Stimulated activated naive CD8-positive, alpha-beta T cell treated with anti-CD3 and anti-CD28 coated beads, Interleukin-15, amount 100 ng/mL, for 72 hours (primary cell): ENCODE results near the gene C1QTNF4.
"Not testable (repeated sequence)": the region's sequence is repeated elsewhere in the genome, so short reads cannot be mapped to it uniquely, and the experiment has no call there.

Experiments used
- ATAC-seq: fragments of 150-1000 bp; cut with Tn5 transposase; 2 replicates; pipeline ENCODE4 v1.10.0; 2021; ENCODE audit warnings: mild to moderate bottlenecking, moderate library complexity
- DNase-seq, 2 donors: peaks; one replicate each; pipeline ENCODE4 v3.0.0; 2021 to 2022
- H3K27ac Mint-ChIP-seq, 2 donors: one replicate each; pipeline ENCODE4 v1.8.0; 2022; ENCODE audit warnings: mild to moderate bottlenecking in 2 of 2, mixed read lengths in 2 of 2, moderate library complexity in 2 of 2
- H3K27me3 Mint-ChIP-seq: one replicate; pipeline ENCODE4 v1.8.0; 2022; ENCODE audit warnings: mixed read lengths
- H3K4me1 Mint-ChIP-seq: one replicate; pipeline ENCODE4 v1.8.0; 2022; ENCODE audit warnings: mild to moderate bottlenecking, mixed read lengths
- H3K4me3 Mint-ChIP-seq, 2 donors: one replicate each; pipeline ENCODE4 v1.8.0; 2022; ENCODE audit warnings: mild to moderate bottlenecking in 2 of 2, mixed read lengths in 2 of 2, moderate library complexity in 1 of 2
- H3K9me3 Mint-ChIP-seq, 2 donors: one replicate each; pipeline ENCODE4 v1.8.0; 2022; ENCODE audit warnings: mixed read lengths in 2 of 2

Gene C1QTNF4

GRCh38 chr11:47564366-47564765 is 29.8 kb downstream of the C1QTNF4 start:
- not testable (repeated sequence) for DNase-seq, ATAC-seq, H3K27ac Mint-ChIP-seq, H3K27me3 Mint-ChIP-seq, H3K9me3 Mint-ChIP-seq
- H3K4me3 Mint-ChIP-seq = peak overlapping the region; percentile 37
- H3K4me1 Mint-ChIP-seq = peaks cover 36% of the 10 kb centered on the region

- H3K27ac Mint-ChIP-seq, DNase-seq, H3K27me3 Mint-ChIP-seq, H3K4me3 Mint-ChIP-seq, ATAC-seq, H3K9me3 Mint-ChIP-seq: not testable (repeated sequence)
- peaks cover 36% of the 10 kb centered on the region for H3K4me1 Mint-ChIP-seq
Measured at GRCh38 chr11:47562393-47562792, 31.8 kb downstream of the C1QTNF4 start.

GRCh38 chr11:47560426-47560825 is 33.8 kb downstream of the C1QTNF4 start:
- DNase-seq = no peak
- Mint-ChIP-seq H3K27ac (no peak overlapping the region), H3K27me3 (no peaks in the 10 kb centered on the region), H3K9me3 (no peaks in the 10 kb centered on the region), H3K4me1 (peaks cover 27% of the 10 kb centered on the region), H3K4me3 (no peak overlapping the region)
- ATAC-seq = no peak

- H3K9me3 Mint-ChIP-seq = no peaks in the 10 kb centered on the region
- no peak for DNase-seq
- H3K27ac Mint-ChIP-seq = no peak overlapping the region
- ATAC-seq = no peak
- peaks cover 19% of the 10 kb centered on the region for H3K4me1 Mint-ChIP-seq
- no peaks in the 10 kb centered on the region for H3K27me3 Mint-ChIP-seq
- no peak overlapping the region for H3K4me3 Mint-ChIP-seq
Measured at GRCh38 chr11:47558695-47559094, 35.5 kb downstream of the C1QTNF4 start.

GRCh38 chr11:47557004-47557403 is 37.2 kb downstream of the C1QTNF4 start:
- H3K9me3 Mint-ChIP-seq, H3K4me3 Mint-ChIP-seq, H3K27me3 Mint-ChIP-seq, DNase-seq, ATAC-seq: not testable (repeated sequence)
- Mint-ChIP-seq H3K4me1 (peaks cover 15% of the 10 kb centered on the region), H3K27ac (peak overlapping the region in 1 of 2 donors; percentile 19)

- no peaks in the 10 kb centered on the region for H3K27me3 Mint-ChIP-seq
- DNase-seq (no peak), ATAC-seq (peak; percentile 56)
- H3K9me3 Mint-ChIP-seq = no peaks in the 10 kb centered on the region
- peak overlapping the region; percentile 93 to 98 for H3K4me3 Mint-ChIP-seq
- H3K27ac Mint-ChIP-seq = peak overlapping the region; percentile 1 to 90
- peaks cover 42% of the 10 kb centered on the region for H3K4me1 Mint-ChIP-seq
Measured at GRCh38 chr11:47553406-47553743, 40.8 kb downstream of the C1QTNF4 start.

GRCh38 chr11:47552566-47553405 is 41.4 kb downstream of the C1QTNF4 start, which contains the start of gene CELF1:
Gene CELF1 (minus strand): TSS chr11:47553132. CDS start chr11:47499523, 53,609 bp downstream.
- H3K27ac Mint-ChIP-seq = peak within 1 kb of the TSS; percentile 98 to 99
- DNase-seq = peak; percentile 92 to 93
- peaks cover 48% of the 10 kb centered on the region for H3K4me1 Mint-ChIP-seq
- peak within 1 kb of the TSS; percentile 93 to 98 for H3K4me3 Mint-ChIP-seq
- peak; percentile 97 for ATAC-seq
- H3K9me3 Mint-ChIP-seq = no peaks in the 10 kb centered on the region
- H3K27me3 Mint-ChIP-seq = no peaks in the 10 kb centered on the region

GRCh38 chr11:47552056-47552565 is 42.1 kb downstream of the C1QTNF4 start:
- no peak for DNase-seq
- Mint-ChIP-seq H3K4me1 (peaks cover 55% of the 10 kb centered on the region), H3K9me3 (no peaks in the 10 kb centered on the region), H3K4me3 (peak overlapping the region; percentile 93 to 98), H3K27ac (peak overlapping the region; percentile 98 to 99), H3K27me3 (no peaks in the 10 kb centered on the region)
- peak; percentile 17 for ATAC-seq

GRCh38 chr11:47551086-47551485 is 43.1 kb downstream of the C1QTNF4 start:
- H3K4me3 Mint-ChIP-seq = peak overlapping the region; percentile 93 to 98
- H3K4me1 Mint-ChIP-seq = peaks cover 59% of the 10 kb centered on the region
- no peaks in the 10 kb centered on the region for H3K9me3 Mint-ChIP-seq
- ATAC-seq (no peak), DNase-seq (no peak)
- H3K27me3 Mint-ChIP-seq = no peaks in the 10 kb centered on the region
- H3K27ac Mint-ChIP-seq = peak overlapping the region; percentile 34 to 90

GRCh38 chr11:47550288-47551047 is 43.7 kb downstream of the C1QTNF4 start:
- no peak for ATAC-seq
- H3K27me3 Mint-ChIP-seq = no peaks in the 10 kb centered on the region
- H3K9me3 Mint-ChIP-seq = no peaks in the 10 kb centered on the region
- peak overlapping the region; percentile 34 to 90 for H3K27ac Mint-ChIP-seq
- no peak for DNase-seq
- peaks cover 59% of the 10 kb centered on the region for H3K4me1 Mint-ChIP-seq
- peak overlapping the region; percentile 93 to 98 for H3K4me3 Mint-ChIP-seq

GRCh38 chr11:47546274-47546673 is 47.9 kb downstream of the C1QTNF4 start:
- not testable (repeated sequence) for H3K4me3 Mint-ChIP-seq, ATAC-seq, H3K27ac Mint-ChIP-seq, DNase-seq, H3K27me3 Mint-ChIP-seq, H3K9me3 Mint-ChIP-seq
- H3K4me1 Mint-ChIP-seq = peaks cover 72% of the 10 kb centered on the region

- Mint-ChIP-seq H3K27ac (no peak overlapping the region), H3K9me3 (no peaks in the 10 kb centered on the region), H3K27me3 (no peaks in the 10 kb centered on the region)
Measured at GRCh38 chr11:47545298-47545697, 48.9 kb downstream of the C1QTNF4 start.

GRCh38 chr11:47541070-47541469 is 53.1 kb downstream of the C1QTNF4 start:
- peaks cover 64% of the 10 kb centered on the region for H3K4me1 Mint-ChIP-seq
- DNase-seq (no peak), ATAC-seq (peak; percentile 53)
- H3K9me3 Mint-ChIP-seq = peaks cover 4 to 6% of the 10 kb centered on the region in 2 donors
- H3K27me3 Mint-ChIP-seq = no peaks in the 10 kb centered on the region
- peak overlapping the region in 1 of 2 donors; percentile 11 for H3K27ac Mint-ChIP-seq
- H3K4me3 Mint-ChIP-seq = peak overlapping the region; percentile 43 to 72

More at GRCh38 chr11:47545298-47545697, 48.9 kb downstream of the C1QTNF4 start:
- DNase-seq = no peak
- H3K4me1 Mint-ChIP-seq = peaks cover 72% of the 10 kb centered on the region
- H3K4me3 Mint-ChIP-seq = no peak overlapping the region
- ATAC-seq = no peak

- H3K4me3 Mint-ChIP-seq = no peak overlapping the region
- peaks cover 68% of the 10 kb centered on the region for H3K4me1 Mint-ChIP-seq
- DNase-seq (no peak), ATAC-seq (no peak)
- peaks cover 4 to 6% of the 10 kb centered on the region in 2 donors for H3K9me3 Mint-ChIP-seq
- no peaks in the 10 kb centered on the region for H3K27me3 Mint-ChIP-seq
- H3K27ac Mint-ChIP-seq = peak overlapping the region in 1 of 2 donors; percentile 2
Measured at GRCh38 chr11:47539681-47540039, 54.6 kb downstream of the C1QTNF4 start.
